OCI-LY1 (cell line): ENCODE measurements around the gene NLK.

ENCODE experiments used
- H2AFZ ChIP-seq: fragments of 200-600 bp; sonication (generic), shearing (Covaris generic); 2 replicates; pipeline ENCODE4 v1.6.0; 2014; ENCODE audit warnings: antibody characterized with exemption, mild to moderate bottlenecking, low read length
- H3F3A ChIP-seq: fragments of 200-600 bp; sonication (generic), shearing (Covaris generic); 2 replicates; pipeline ENCODE4 v1.6.0; 2014; ENCODE audit warnings: mild to moderate bottlenecking, antibody characterized with exemption, low read length, moderate library complexity; ENCODE audit not compliant: insufficient read depth
- H3K27ac ChIP-seq: fragments of 200-600 bp; sonication (generic); 2 replicates; pipeline ENCODE4 v1.5.1; 2014; ENCODE audit warnings: low read length, mixed run types, mild to moderate bottlenecking, low read depth; ENCODE audit not compliant: poor library complexity, severe bottlenecking
- H3K27me3 ChIP-seq: fragments of 200-600 bp; sonication (generic); 2 replicates; pipeline ENCODE4 v1.6.0; 2014; ENCODE audit warnings: antibody characterized with exemption, mild to moderate bottlenecking, low read length, moderate library complexity; ENCODE audit not compliant: insufficient read depth
- H3K36me3 ChIP-seq: fragments of 200-600 bp; sonication (generic); 2 replicates; pipeline ENCODE4 v1.6.1; 2014; ENCODE audit warnings: mild to moderate bottlenecking, antibody characterized with exemption, low read length, moderate library complexity, mixed read lengths; ENCODE audit not compliant: insufficient read depth
- H3K4me1 ChIP-seq: fragments of 200-600 bp; sonication (generic); 2 replicates; pipeline ENCODE4 v1.5.1; 2014; ENCODE audit warnings: mild to moderate bottlenecking, low read length, moderate library complexity; ENCODE audit not compliant: insufficient read depth, severe bottlenecking
- H3K4me2 ChIP-seq: fragments of 200-600 bp; sonication (generic), shearing (Covaris generic); 2 replicates; pipeline ENCODE4 v1.6.1; 2014; ENCODE audit warnings: low read length
- H3K4me3 ChIP-seq: fragments of 200-600 bp; sonication (generic); 2 replicates; pipeline ENCODE4 v1.5.1; 2014; ENCODE audit warnings: low read length, low read depth, mild to moderate bottlenecking, mixed read lengths; ENCODE audit not compliant: poor library complexity, severe bottlenecking
- H3K79me2 ChIP-seq: fragments of 200-600 bp; shearing (Covaris generic); 2 replicates; pipeline ENCODE4 v1.6.1; 2016; ENCODE audit warnings: mixed run types, low read length, mixed read lengths; ENCODE audit not compliant: insufficient read depth
- H3K9ac ChIP-seq: fragments of 200-600 bp; sonication (generic), shearing (Covaris generic); 2 replicates; pipeline ENCODE4 v1.6.1; 2014; ENCODE audit warnings: mild to moderate bottlenecking, low read length, mixed read lengths
- H3K9me2 ChIP-seq: fragments of 200-600 bp; sonication (generic), shearing (Covaris generic); 2 replicates; pipeline ENCODE4 v1.6.1; 2014; ENCODE audit warnings: low read depth, mild to moderate bottlenecking, low read length, mixed read lengths
- H3K9me3 ChIP-seq: fragments of 200-600 bp; shearing (Covaris generic); 2 replicates; pipeline ENCODE4 v1.6.1; 2014; ENCODE audit warnings: low read length, mixed read lengths
- H4K20me1 ChIP-seq: fragments of 200-600 bp; sonication (generic), shearing (Covaris generic); 2 replicates; pipeline ENCODE4 v1.6.0; 2016; ENCODE audit warnings: mild to moderate bottlenecking, low read length; ENCODE audit not compliant: insufficient read depth
- EZH2 ChIP-seq: fragments of 200-600 bp; sonication (generic), shearing (Covaris generic); IDR thresholded peaks from 2 replicates; pipeline ENCODE4 v1.8.0; 2017; ENCODE audit warnings: borderline replicate concordance, mixed run types, mild to moderate bottlenecking, antibody characterized with exemption, low read length, moderate library complexity, mixed read lengths
- TF ChIP-seq, protein P1 (sequence below): fragments of 200-600 bp; sonication (generic), shearing (Covaris generic); IDR thresholded peaks from 2 replicates; pipeline ENCODE4 v1.5.1; 2017; ENCODE audit warnings: mild to moderate bottlenecking, antibody characterized with exemption, low read length, moderate library complexity, mixed read lengths

The NLK gene

DNA sequence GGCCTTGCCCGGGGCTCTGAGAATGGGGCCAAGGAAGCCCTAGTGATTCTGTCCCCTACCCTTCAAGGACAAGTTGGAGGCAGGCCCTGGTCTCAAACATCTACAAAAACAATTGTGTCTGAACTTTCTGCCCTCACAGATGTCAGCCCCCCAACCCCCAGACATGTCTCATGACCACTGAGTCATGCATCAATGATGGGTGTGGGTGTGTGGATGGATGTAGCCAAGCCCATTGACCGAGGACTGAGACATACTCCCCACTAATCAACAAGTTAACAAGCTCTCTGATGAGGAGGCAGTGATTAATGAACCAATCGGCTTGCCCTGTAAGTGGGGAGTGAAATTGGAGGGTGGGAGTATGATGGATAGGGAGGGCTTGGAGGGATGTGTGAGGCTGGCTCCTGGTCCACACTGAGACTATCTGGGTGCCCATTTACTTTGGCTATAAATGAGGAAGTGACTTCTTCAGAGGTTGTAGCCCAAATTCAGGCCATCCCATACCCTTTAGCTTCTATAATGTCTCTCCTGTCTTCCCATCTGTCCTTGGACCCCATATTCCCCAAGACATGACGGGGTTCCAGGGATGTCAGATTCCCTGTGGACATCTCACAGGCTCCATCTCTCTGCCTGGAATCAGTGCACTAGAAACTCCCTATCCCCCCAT lies 179.4 kb downstream of the NLK start:
- no peak overlapping the region for H3K4me2 ChIP-seq
- no peak overlapping the region for H2AFZ ChIP-seq
- no peaks in the 10 kb centered on the region for H3K36me3 ChIP-seq
- no peaks in the 10 kb centered on the region for H3K27me3 ChIP-seq
- H3K9ac ChIP-seq = no peak overlapping the region
- H3K9me2 ChIP-seq = no peaks in the 10 kb centered on the region
- no peaks in the 10 kb centered on the region for H3K9me3 ChIP-seq
- no peaks in the 10 kb centered on the region for H3K79me2 ChIP-seq
- H3F3A ChIP-seq = no peaks in the 10 kb centered on the region
- no peak for TF ChIP-seq EZH2
- TF ChIP-seq, protein P1, sequence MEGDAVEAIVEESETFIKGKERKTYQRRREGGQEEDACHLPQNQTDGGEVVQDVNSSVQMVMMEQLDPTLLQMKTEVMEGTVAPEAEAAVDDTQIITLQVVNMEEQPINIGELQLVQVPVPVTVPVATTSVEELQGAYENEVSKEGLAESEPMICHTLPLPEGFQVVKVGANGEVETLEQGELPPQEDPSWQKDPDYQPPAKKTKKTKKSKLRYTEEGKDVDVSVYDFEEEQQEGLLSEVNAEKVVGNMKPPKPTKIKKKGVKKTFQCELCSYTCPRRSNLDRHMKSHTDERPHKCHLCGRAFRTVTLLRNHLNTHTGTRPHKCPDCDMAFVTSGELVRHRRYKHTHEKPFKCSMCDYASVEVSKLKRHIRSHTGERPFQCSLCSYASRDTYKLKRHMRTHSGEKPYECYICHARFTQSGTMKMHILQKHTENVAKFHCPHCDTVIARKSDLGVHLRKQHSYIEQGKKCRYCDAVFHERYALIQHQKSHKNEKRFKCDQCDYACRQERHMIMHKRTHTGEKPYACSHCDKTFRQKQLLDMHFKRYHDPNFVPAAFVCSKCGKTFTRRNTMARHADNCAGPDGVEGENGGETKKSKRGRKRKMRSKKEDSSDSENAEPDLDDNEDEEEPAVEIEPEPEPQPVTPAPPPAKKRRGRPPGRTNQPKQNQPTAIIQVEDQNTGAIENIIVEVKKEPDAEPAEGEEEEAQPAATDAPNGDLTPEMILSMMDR = no peak
- H3K4me3 ChIP-seq = no peak overlapping the region
- no peak overlapping the region for H3K27ac ChIP-seq
- no peaks in the 10 kb centered on the region for H4K20me1 ChIP-seq
- H3K4me1 ChIP-seq = no peaks in the 10 kb centered on the region

DNA sequence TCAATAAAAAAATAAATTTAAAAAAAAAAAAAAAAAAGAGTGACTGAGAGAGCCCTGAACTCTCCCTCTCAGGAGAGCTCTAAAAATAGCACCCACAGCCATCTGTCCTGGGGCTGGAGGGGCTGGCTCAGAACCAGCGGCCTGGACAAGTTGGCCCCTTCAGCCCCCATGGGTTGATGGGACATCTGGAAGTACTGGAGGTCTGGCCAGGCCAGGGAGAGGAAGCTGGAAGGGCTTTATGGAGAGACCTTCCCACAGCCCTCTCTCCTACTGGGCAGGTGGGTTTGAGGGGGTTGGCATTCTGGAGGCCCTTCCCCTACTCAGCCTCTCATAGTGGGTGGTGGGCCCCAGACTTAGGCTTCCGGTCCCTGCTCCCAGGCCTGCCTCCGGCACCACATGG lies 182.8 kb downstream of the NLK start:
- Histone ChIP-seq H3K4me2 (no peak overlapping the region), H3K27me3 (no peaks in the 10 kb centered on the region), H3K79me2 (no peaks in the 10 kb centered on the region), H3F3A (no peaks in the 10 kb centered on the region), H3K4me1 (no peaks in the 10 kb centered on the region), H3K9ac (no peak overlapping the region), H3K4me3 (no peak overlapping the region), H4K20me1 (no peaks in the 10 kb centered on the region), H3K27ac (no peak overlapping the region), H3K9me2 (no peaks in the 10 kb centered on the region), H3K9me3 (no peaks in the 10 kb centered on the region), H2AFZ (no peak overlapping the region), H3K36me3 (no peaks in the 10 kb centered on the region)
- TF ChIP-seq, protein P1 = no peak

DNA sequence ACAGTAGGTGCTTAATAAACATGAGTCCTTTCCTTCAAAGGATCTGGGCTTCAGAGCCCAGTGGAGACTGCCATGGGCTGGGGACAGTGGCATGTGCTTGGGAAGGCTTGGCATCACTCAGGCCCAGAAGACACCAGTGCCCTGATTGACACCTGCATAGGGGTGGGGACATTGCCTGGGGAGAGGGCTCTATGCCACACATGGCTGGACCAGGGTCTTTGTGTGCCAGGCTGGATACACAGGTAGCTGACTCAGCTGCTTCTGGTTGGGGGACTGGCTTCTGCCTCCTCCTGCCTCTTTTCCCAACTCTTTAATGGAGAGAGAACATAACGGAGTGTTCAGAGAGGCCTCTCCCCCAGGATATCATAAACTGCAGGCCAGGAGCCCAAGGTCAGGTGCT lies 183.4 kb downstream of the NLK start:
- Histone ChIP-seq H4K20me1 (no peaks in the 10 kb centered on the region), H3K9me2 (no peaks in the 10 kb centered on the region), H3K79me2 (no peaks in the 10 kb centered on the region), H3K36me3 (no peaks in the 10 kb centered on the region), H3F3A (no peaks in the 10 kb centered on the region), H3K4me3 (no peak overlapping the region), H3K27me3 (no peaks in the 10 kb centered on the region), H3K9me3 (no peaks in the 10 kb centered on the region), H3K9ac (no peak overlapping the region), H3K4me1 (no peaks in the 10 kb centered on the region), H2AFZ (no peak overlapping the region), H3K27ac (no peak overlapping the region), H3K4me2 (no peak overlapping the region)
- TF ChIP-seq, protein P1 = no peak
- TF ChIP-seq EZH2 = no peak
